ENCODE data around the gene LGALS9.

DNA sequence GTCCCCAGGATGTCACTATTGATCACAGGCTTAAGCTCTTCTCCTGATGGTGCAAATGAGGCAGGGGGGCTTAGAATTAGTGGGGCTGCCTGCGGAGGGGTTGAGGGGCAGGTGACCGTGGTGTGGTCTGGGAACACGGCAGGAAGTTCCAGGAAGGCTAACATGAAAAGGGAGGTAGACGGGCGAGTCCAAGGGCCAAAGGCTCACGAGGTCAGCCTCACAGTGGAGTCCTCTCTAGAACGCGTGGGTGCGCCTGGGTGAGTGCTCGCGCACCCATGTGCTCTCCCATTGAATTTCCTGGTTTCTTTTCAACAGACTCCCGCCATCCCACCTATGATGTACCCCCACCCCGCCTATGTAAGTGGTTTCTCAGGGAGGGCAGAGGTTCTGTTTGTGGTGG lies 15.2 kb downstream of the LGALS9 start:
- no peak for TF ChIP-seq EZH2 (IDR thresholded peaks at IDR 0.05; ENCODE audit: insufficient read depth, low read length)
- TF ChIP-seq, protein P1, sequence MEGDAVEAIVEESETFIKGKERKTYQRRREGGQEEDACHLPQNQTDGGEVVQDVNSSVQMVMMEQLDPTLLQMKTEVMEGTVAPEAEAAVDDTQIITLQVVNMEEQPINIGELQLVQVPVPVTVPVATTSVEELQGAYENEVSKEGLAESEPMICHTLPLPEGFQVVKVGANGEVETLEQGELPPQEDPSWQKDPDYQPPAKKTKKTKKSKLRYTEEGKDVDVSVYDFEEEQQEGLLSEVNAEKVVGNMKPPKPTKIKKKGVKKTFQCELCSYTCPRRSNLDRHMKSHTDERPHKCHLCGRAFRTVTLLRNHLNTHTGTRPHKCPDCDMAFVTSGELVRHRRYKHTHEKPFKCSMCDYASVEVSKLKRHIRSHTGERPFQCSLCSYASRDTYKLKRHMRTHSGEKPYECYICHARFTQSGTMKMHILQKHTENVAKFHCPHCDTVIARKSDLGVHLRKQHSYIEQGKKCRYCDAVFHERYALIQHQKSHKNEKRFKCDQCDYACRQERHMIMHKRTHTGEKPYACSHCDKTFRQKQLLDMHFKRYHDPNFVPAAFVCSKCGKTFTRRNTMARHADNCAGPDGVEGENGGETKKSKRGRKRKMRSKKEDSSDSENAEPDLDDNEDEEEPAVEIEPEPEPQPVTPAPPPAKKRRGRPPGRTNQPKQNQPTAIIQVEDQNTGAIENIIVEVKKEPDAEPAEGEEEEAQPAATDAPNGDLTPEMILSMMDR (IDR thresholded peaks at IDR 0.05; ENCODE audit: insufficient read depth, low read depth, low read length): no peak
